PC-3 (cell line): Measurements from ENCODE around the gene ESRP2. TPM values are rescaled to one million over a fixed set of nuclear protein-coding genes. Genes with fewer than 3 reads are reported as not detected.

Source experiments
- ATAC-seq: fragments of 200-7000 bp; cut with Tn5 transposase; 2 replicates; pipeline ENCODE4 v1.9.1; 2020; ENCODE audit warnings: mild to moderate bottlenecking, moderate library complexity
- BruUV-seq: library from RNA; stranded (reverse); fragments of 400-500 nt; replicated peaks from 2 replicates; lab custom pipeline; 2021; lab: Mats Ljungman, UMichigan
- CTCF ChIA-PET: fragments of 300-600 bp; sonication (Branson Sonifier 250); formaldehyde crosslinking; loops from one replicate; lab custom pipeline; 2022; ENCODE audit warnings: antibody characterized with exemption; lab: Charles Lee
- POLR2A ChIA-PET: fragments of 300-600 bp; sonication (Branson Sonifier 250); formaldehyde crosslinking; loops from one replicate; lab custom pipeline; 2022; ENCODE audit warnings: antibody characterized with exemption; ENCODE audit not compliant: unreplicated experiment; lab: Charles Lee
- DNase-seq: peaks from one replicate; pipeline ENCODE4 v3.0.0-alpha.2; 2015
- H2AFZ ChIP-seq: fragments of 300-600 bp; sonication (generic); 2 replicates; pipeline ENCODE4 v1.6.0; 2016; ENCODE audit warnings: antibody characterized with exemption, low read length
- H3F3A ChIP-seq: fragments of 300-600 bp; sonication (generic); one replicate; pipeline ENCODE4 v1.6.0; 2017; ENCODE audit warnings: antibody characterized with exemption, low read length, control low read depth, mild to moderate bottlenecking; ENCODE audit not compliant: unreplicated experiment
- H3K27ac ChIP-seq: fragments of 300-600 bp; sonication (generic); 2 replicates; pipeline ENCODE4 v1.5.1; 2016; ENCODE audit warnings: mild to moderate bottlenecking, low read length
- H3K27me3 ChIP-seq: fragments of 300-600 bp; sonication (generic); 2 replicates; pipeline ENCODE4 v1.6.1; 2016; ENCODE audit warnings: low read length, mixed read lengths
- H3K36me3 ChIP-seq: fragments of 300-600 bp; sonication (generic); 2 replicates; pipeline ENCODE4 v1.6.1; 2016; ENCODE audit warnings: low read depth, mixed run types, low read length, mixed read lengths
- H3K4me1 ChIP-seq: fragments of 300-600 bp; sonication (generic); 2 replicates; pipeline ENCODE4 v1.5.1; 2016; ENCODE audit warnings: low read length; ENCODE audit not compliant: insufficient read depth
- H3K4me2 ChIP-seq: fragments of 300-600 bp; sonication (generic); 2 replicates; pipeline ENCODE4 v1.6.0; 2016; ENCODE audit warnings: low read length
- H3K4me3 ChIP-seq: fragments of 300-600 bp; sonication (generic); 2 replicates; pipeline ENCODE4 v1.5.1; 2016; ENCODE audit warnings: mild to moderate bottlenecking, low read length, mixed read lengths
- H3K79me2 ChIP-seq: fragments of 300-600 bp; sonication (generic); 2 replicates; pipeline ENCODE4 v1.6.1; 2017; ENCODE audit warnings: low read length, mixed read lengths
- H3K9ac ChIP-seq: fragments of 300-600 bp; sonication (generic); 2 replicates; pipeline ENCODE4 v1.6.0; 2016; ENCODE audit warnings: mild to moderate bottlenecking, low read length
- H3K9me2 ChIP-seq: fragments of 300-600 bp; sonication (generic); replicated peaks from 2 replicates; pipeline ENCODE4 v1.6.1; 2016; ENCODE audit warnings: mixed run types, low read length, mixed read lengths
- H3K9me3 ChIP-seq: fragments of 300-600 bp; sonication (generic); 2 replicates; pipeline ENCODE4 v1.6.1; 2016; ENCODE audit warnings: low read length, mixed read lengths
- H4K20me1 ChIP-seq: fragments of 300-600 bp; sonication (generic); 2 replicates; pipeline ENCODE4 v1.6.1; 2016; ENCODE audit warnings: low read length, mixed read lengths
- CTCF ChIP-seq: fragments of 300-600 bp; sonication (generic); conservative IDR thresholded peaks from 2 replicates; pipeline ENCODE4 v1.5.1; 2017; ENCODE audit warnings: antibody characterized with exemption, low read depth, mild to moderate bottlenecking, low read length
- EZH2 ChIP-seq: fragments of 300-600 bp; sonication (generic); IDR thresholded peaks from one replicate; pipeline ENCODE4 v1.6.1; 2017; ENCODE audit warnings: antibody characterized with exemption, mild to moderate bottlenecking, low read length; ENCODE audit not compliant: unreplicated experiment
- EZH2phosphoT487 ChIP-seq: fragments of 300-600 bp; sonication (generic); IDR thresholded peaks from 2 replicates; pipeline ENCODE4 v1.6.1; 2018; ENCODE audit warnings: mild to moderate bottlenecking, antibody characterized with exemption, low read length, borderline replicate concordance
- intact Hi-C: fragments of 100-400 bp; cut with micrococcal nuclease; formaldehyde crosslinking; loops from 2 replicates; pipeline ENCODE4 v1.9.0; 2023
- total RNA-seq: library from RNA; depleted of rRNA; stranded (reverse); fragments of >200 nt; gene quantifications from 2 replicates; pipeline ENCODE4 v1.2.3, GENCODE V29; 2014

The ESRP2 gene
- total RNA-seq, 1 experiment from 2014 or later, result 46.9 TPM

- Histone ChIP-seq H3K79me2 (no peaks in the 10 kb centered on the region), H3K36me3 (no peaks in the 10 kb centered on the region), H3K9me3 (no peaks in the 10 kb centered on the region), H2AFZ (no peak overlapping the region), H3F3A (no peaks in the 10 kb centered on the region), H3K4me2 (no peak overlapping the region), H4K20me1 (no peaks in the 10 kb centered on the region), H3K27me3 (no peaks in the 10 kb centered on the region), H3K4me3 (no peak overlapping the region), H3K9ac (no peak overlapping the region), H3K4me1 (no peaks in the 10 kb centered on the region), H3K9me2 (no peaks in the 10 kb centered on the region), H3K27ac (no peak overlapping the region)
- ChIA-PET POLR2A (no interaction called here), CTCF (no interaction called here)
- TF ChIP-seq EZH2phosphoT487, result no peak
- TF ChIP-seq EZH2, result no peak
- TF ChIP-seq CTCF, result no peak
- BruUV-seq, result no TSS peak
- intact Hi-C loops, result no loop called here
- no peak for ATAC-seq
- DNase-seq, result no peak
These were observed 16.1 kb downstream of the ESRP2 start for GRCh38 chr16:68219725-68220351.

- Histone ChIP-seq H3K4me2 (no peak overlapping the region), H3K9ac (no peak overlapping the region), H3K79me2 (no peaks in the 10 kb centered on the region), H3K9me3 (no peaks in the 10 kb centered on the region), H3K4me1 (no peaks in the 10 kb centered on the region), H3K9me2 (no peaks in the 10 kb centered on the region), H3F3A (no peaks in the 10 kb centered on the region), H2AFZ (no peak overlapping the region), H3K36me3 (no peaks in the 10 kb centered on the region), H4K20me1 (no peaks in the 10 kb centered on the region), H3K27ac (no peak overlapping the region), H3K27me3 (no peaks in the 10 kb centered on the region), H3K4me3 (no peak overlapping the region)
- intact Hi-C loops, result no loop called here
- CTCF ChIA-PET, result no interaction called here
- BruUV-seq, result no TSS peak
- DNase-seq (no peak), ATAC-seq (no peak)
- TF ChIP-seq EZH2 (no peak), EZH2phosphoT487 (no peak), CTCF (no peak)
- POLR2A ChIA-PET, result no interaction called here
These were observed 18.4 kb downstream of the ESRP2 start for GRCh38 chr16:68217506-68217905.

GRCh38 chr16:68216240-68216639 lies 19.7 kb downstream of the ESRP2 start:
- no peak overlapping the region for H2AFZ ChIP-seq
- no peak overlapping the region for H3K4me2 ChIP-seq
- no peak for TF ChIP-seq EZH2phosphoT487
- TF ChIP-seq CTCF, result no peak
- no peak for TF ChIP-seq EZH2
- ATAC-seq (no peak), DNase-seq (no peak)
- H3K27me3 ChIP-seq, result no peaks in the 10 kb centered on the region
- no peaks in the 10 kb centered on the region for H3K4me1 ChIP-seq
- no peaks in the 10 kb centered on the region for H3K9me3 ChIP-seq
- no TSS peak for BruUV-seq
- no peaks in the 10 kb centered on the region for H4K20me1 ChIP-seq
- CTCF ChIA-PET, result no interaction called here
- H3F3A ChIP-seq, result no peaks in the 10 kb centered on the region
- POLR2A ChIA-PET, result interaction anchor here (0.6 kb wide), 1 partner anchor 130 kb away, joined by 13 read pairs; no protein-coding TSS in a partner anchor
- H3K79me2 ChIP-seq, result no peaks in the 10 kb centered on the region
- H3K36me3 ChIP-seq, result no peaks in the 10 kb centered on the region
- intact Hi-C loops, result no loop called here
- H3K4me3 ChIP-seq, result no peak overlapping the region
- no peak overlapping the region for H3K27ac ChIP-seq
- no peaks in the 10 kb centered on the region for H3K9me2 ChIP-seq
- no peak overlapping the region for H3K9ac ChIP-seq
